ENCODE results near the gene HSPA1L. TPM values are rescaled to one million over a fixed set of nuclear protein-coding genes. Genes with fewer than 3 reads are reported as not detected.

The HSPA1L gene
- polyA plus RNA-seq, 1 donor from 2014 or later = 2.6 TPM

DNA sequence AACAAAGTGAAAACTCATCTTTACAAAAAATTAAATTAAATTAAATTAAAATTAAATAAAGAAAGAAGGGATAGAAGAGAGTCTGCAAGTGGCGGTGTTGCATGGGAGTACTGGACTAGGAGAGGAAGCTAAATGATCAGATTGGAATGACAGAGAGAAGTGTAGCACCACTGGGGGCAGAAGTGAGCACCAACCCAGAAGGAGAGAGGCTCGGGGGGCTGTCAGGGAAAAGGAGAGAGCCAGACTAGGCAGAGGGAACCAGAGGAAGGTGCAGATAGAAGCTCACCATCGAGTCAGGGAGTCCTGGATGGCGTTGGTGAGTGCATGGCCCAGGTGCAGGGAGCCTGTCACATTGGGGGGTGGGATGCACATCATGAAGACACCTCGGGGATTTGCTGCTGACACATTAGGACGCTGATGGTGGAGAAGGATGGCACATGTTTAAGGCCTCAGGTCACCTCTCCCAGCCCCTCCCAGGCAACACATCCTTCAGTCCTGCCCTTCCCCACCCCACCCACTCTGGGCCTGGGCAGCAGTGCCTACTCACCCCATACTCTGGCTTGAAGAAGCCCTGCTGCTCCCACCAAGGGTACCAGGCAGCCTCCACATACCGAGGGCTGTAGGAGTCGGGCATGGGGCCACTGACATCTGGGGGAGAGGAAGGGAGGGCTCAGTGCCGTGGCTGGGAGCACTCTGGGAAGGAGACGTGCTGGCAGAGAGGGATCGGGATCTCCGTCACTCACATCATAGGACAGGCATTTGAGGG lies 23.6 kb downstream of the HSPA1L start:
- TF ChIP-seq EZH2 (IDR thresholded peaks at IDR 0.05; ENCODE audit: borderline replicate concordance, insufficient read depth, low read length, poor library complexity, severe bottlenecking) (no peak), EP300 (conservative IDR thresholded peaks at IDR 0.05; ENCODE audit: poor library complexity, severe bottlenecking) (no peak), RAD21 (conservative IDR thresholded peaks at IDR 0.05) (no peak), POLR2AphosphoS5 (IDR thresholded peaks at IDR 0.05) (no peak), SMC3 (conservative IDR thresholded peaks at IDR 0.05; ENCODE audit: poor library complexity) (peak; percentile 52), MXI1 (conservative IDR thresholded peaks at IDR 0.05; ENCODE audit: poor library complexity, severe bottlenecking) (no peak), TAF1 (IDR thresholded peaks at IDR 0.05; ENCODE audit: low read depth) (no peak)
- TF ChIP-seq, protein P1, sequence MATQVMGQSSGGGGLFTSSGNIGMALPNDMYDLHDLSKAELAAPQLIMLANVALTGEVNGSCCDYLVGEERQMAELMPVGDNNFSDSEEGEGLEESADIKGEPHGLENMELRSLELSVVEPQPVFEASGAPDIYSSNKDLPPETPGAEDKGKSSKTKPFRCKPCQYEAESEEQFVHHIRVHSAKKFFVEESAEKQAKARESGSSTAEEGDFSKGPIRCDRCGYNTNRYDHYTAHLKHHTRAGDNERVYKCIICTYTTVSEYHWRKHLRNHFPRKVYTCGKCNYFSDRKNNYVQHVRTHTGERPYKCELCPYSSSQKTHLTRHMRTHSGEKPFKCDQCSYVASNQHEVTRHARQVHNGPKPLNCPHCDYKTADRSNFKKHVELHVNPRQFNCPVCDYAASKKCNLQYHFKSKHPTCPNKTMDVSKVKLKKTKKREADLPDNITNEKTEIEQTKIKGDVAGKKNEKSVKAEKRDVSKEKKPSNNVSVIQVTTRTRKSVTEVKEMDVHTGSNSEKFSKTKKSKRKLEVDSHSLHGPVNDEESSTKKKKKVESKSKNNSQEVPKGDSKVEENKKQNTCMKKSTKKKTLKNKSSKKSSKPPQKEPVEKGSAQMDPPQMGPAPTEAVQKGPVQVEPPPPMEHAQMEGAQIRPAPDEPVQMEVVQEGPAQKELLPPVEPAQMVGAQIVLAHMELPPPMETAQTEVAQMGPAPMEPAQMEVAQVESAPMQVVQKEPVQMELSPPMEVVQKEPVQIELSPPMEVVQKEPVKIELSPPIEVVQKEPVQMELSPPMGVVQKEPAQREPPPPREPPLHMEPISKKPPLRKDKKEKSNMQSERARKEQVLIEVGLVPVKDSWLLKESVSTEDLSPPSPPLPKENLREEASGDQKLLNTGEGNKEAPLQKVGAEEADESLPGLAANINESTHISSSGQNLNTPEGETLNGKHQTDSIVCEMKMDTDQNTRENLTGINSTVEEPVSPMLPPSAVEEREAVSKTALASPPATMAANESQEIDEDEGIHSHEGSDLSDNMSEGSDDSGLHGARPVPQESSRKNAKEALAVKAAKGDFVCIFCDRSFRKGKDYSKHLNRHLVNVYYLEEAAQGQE (IDR thresholded peaks at IDR 0.05; ENCODE audit: borderline replicate concordance) = no peak
- TF ChIP-seq, protein P2, sequence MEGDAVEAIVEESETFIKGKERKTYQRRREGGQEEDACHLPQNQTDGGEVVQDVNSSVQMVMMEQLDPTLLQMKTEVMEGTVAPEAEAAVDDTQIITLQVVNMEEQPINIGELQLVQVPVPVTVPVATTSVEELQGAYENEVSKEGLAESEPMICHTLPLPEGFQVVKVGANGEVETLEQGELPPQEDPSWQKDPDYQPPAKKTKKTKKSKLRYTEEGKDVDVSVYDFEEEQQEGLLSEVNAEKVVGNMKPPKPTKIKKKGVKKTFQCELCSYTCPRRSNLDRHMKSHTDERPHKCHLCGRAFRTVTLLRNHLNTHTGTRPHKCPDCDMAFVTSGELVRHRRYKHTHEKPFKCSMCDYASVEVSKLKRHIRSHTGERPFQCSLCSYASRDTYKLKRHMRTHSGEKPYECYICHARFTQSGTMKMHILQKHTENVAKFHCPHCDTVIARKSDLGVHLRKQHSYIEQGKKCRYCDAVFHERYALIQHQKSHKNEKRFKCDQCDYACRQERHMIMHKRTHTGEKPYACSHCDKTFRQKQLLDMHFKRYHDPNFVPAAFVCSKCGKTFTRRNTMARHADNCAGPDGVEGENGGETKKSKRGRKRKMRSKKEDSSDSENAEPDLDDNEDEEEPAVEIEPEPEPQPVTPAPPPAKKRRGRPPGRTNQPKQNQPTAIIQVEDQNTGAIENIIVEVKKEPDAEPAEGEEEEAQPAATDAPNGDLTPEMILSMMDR (IDR thresholded peaks at IDR 0.05; ENCODE audit: poor library complexity, severe bottlenecking) = peak; percentile 66
- Histone ChIP-seq H3K27me3 (ENCODE audit: insufficient read depth, low read depth, low read length) (no peaks in the 10 kb centered on the region), H3K9ac (ENCODE audit: low read length) (no peak overlapping the region), H4K20me1 (ENCODE audit: insufficient read depth) (no peaks in the 10 kb centered on the region), H3K9me3 (ENCODE audit: low read length) (no peaks in the 10 kb centered on the region), H3K27ac (ENCODE audit: low read length) (no peak overlapping the region), H3K9me2 (ENCODE audit: insufficient read depth, low read length) (no peaks in the 10 kb centered on the region), H3K79me2 (replicated peaks; ENCODE audit: insufficient read depth, low read length) (peaks cover 18% of the 10 kb centered on the region), H3K4me3 (ENCODE audit: low read length) (no peak overlapping the region), H3K4me2 (ENCODE audit: low read length) (no peak overlapping the region), H3K36me3 (ENCODE audit: insufficient read depth, low read length) (no peaks in the 10 kb centered on the region), H2AFZ (ENCODE audit: low read depth, low read length) (no peak overlapping the region), H3F3A (ENCODE audit: insufficient read depth, low read length, poor library complexity, severe bottlenecking) (no peaks in the 10 kb centered on the region)

DNA sequence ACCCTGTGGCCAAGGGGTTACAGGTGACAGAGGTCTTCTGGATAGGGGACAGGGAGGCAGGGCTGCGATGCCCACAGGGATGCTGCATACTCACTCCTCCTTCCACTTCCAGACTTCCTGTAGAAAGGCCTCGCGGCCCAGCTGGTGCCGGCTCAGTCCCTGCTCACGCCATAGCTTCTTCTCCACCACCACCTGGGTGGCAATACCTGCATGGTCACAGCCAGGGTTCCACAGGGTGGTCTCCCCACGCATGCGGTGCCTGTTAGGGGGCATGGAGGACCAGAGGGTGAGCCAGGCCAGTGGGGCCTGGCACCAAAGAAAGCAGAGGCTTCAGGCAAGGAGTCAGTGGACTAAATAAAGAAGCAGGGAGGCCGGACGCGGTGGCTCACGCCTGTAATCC lies 29.6 kb downstream of the HSPA1L start:
- Histone ChIP-seq H3K27ac (ENCODE audit: low read length) (no peak overlapping the region), H3K9me3 (ENCODE audit: low read length) (no peaks in the 10 kb centered on the region), H4K20me1 (ENCODE audit: insufficient read depth) (no peaks in the 10 kb centered on the region), H3K9ac (ENCODE audit: low read length) (no peak overlapping the region), H3K79me2 (replicated peaks; ENCODE audit: insufficient read depth, low read length) (no peaks in the 10 kb centered on the region), H3K4me3 (ENCODE audit: low read length) (no peak overlapping the region), H3K9me2 (ENCODE audit: insufficient read depth, low read length) (no peaks in the 10 kb centered on the region), H3K4me2 (ENCODE audit: low read length) (no peak overlapping the region), H3K36me3 (ENCODE audit: insufficient read depth, low read length) (peaks cover 15% of the 10 kb centered on the region), H2AFZ (ENCODE audit: low read depth, low read length) (no peak overlapping the region), H3F3A (ENCODE audit: insufficient read depth, low read length, poor library complexity, severe bottlenecking) (no peaks in the 10 kb centered on the region), H3K27me3 (ENCODE audit: insufficient read depth, low read depth, low read length) (no peaks in the 10 kb centered on the region)
- TF ChIP-seq EP300 (conservative IDR thresholded peaks at IDR 0.05; ENCODE audit: poor library complexity, severe bottlenecking) (no peak), EZH2 (IDR thresholded peaks at IDR 0.05; ENCODE audit: borderline replicate concordance, insufficient read depth, low read length, poor library complexity, severe bottlenecking) (no peak), MXI1 (conservative IDR thresholded peaks at IDR 0.05; ENCODE audit: poor library complexity, severe bottlenecking) (no peak), RAD21 (conservative IDR thresholded peaks at IDR 0.05) (no peak), SMC3 (conservative IDR thresholded peaks at IDR 0.05; ENCODE audit: poor library complexity) (no peak), TAF1 (IDR thresholded peaks at IDR 0.05; ENCODE audit: low read depth) (no peak)
- TF ChIP-seq, protein P2 (IDR thresholded peaks at IDR 0.05; ENCODE audit: poor library complexity, severe bottlenecking) = no peak
